Gastrocnemius medialis (tissue), 4 donors: ENCODE data around the gene TNNI3K.

ENCODE experiments used
- POLR2A ChIP-seq, 2 donors: fragments of 450-650 bp; IDR thresholded peaks; one replicate each; pipeline ENCODE4 v1.6.1; 2017; ENCODE audit warnings: antibody characterized with exemption in 2 of 2, mild to moderate bottlenecking in 2 of 2, moderate library complexity in 2 of 2
- TF ChIP-seq, protein P1 (sequence below), 5 experiments: fragments of 450-650 bp in 3 of 5; fragments of 200-600 bp in 2 of 5; sonication (generic) in 2 of 5; IDR thresholded peaks in 4 of 5; conservative IDR thresholded peaks in 1 of 5; 1 replicate in 4 of 5; 2 replicates in 1 of 5; pipeline ENCODE4 v1.5.1; 2016 to 2019; ENCODE audit warnings: antibody characterized with exemption in 5 of 5, mild to moderate bottlenecking in 3 of 5, moderate library complexity in 3 of 5

DNA sequence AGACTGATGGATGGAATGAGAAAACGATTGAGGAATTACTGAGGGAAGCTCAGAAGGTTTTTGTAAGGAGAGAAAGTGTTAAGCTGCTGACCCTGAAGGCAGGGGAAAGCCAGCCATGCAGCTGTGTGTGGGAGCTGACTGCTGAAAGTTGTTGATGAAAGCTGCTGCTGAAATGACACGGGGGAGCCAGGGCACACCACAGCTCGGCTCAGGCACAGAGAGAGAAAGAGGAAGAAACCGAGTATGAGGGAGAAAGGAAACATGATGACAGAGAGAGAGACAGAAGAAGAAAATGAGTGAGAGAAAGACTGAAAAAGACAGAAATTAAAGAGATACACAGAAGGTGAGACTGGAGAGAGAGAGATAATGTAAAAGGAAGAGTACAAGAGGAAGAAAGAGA lies 161.7 kb downstream of the TNNI3K start:
- TF ChIP-seq, protein P1, sequence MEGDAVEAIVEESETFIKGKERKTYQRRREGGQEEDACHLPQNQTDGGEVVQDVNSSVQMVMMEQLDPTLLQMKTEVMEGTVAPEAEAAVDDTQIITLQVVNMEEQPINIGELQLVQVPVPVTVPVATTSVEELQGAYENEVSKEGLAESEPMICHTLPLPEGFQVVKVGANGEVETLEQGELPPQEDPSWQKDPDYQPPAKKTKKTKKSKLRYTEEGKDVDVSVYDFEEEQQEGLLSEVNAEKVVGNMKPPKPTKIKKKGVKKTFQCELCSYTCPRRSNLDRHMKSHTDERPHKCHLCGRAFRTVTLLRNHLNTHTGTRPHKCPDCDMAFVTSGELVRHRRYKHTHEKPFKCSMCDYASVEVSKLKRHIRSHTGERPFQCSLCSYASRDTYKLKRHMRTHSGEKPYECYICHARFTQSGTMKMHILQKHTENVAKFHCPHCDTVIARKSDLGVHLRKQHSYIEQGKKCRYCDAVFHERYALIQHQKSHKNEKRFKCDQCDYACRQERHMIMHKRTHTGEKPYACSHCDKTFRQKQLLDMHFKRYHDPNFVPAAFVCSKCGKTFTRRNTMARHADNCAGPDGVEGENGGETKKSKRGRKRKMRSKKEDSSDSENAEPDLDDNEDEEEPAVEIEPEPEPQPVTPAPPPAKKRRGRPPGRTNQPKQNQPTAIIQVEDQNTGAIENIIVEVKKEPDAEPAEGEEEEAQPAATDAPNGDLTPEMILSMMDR (IDR thresholded peaks at IDR 0.05 in 4 of 5, conservative IDR thresholded peaks at IDR 0.05 in 1 of 5): no peak
- TF ChIP-seq POLR2A (IDR thresholded peaks at IDR 0.05): no peak
